NCI-H1694 treated with DMSO at 0.1 percent for 48 hours (cell line): ENCODE measurements around the gene ALMS1.
"Not testable (repeated sequence)": the region's sequence is repeated elsewhere in the genome, so short reads cannot be mapped to it uniquely, and the experiment has no call there.

Experiments used
- DNase-seq: peaks from one replicate; lab custom pipeline; 2025; lab: John Stamatoyannopoulos, UW

ALMS1 gene

GRCh38 chr2:73402386-73403103, 16.9 kb downstream of the ALMS1 start:
- DNase-seq: no peak

- DNase-seq: no peak
These were observed 17.6 kb downstream of the ALMS1 start for GRCh38 chr2:73403237-73403636.

GRCh38 chr2:73404409-73404808, 18.8 kb downstream of the ALMS1 start:
- DNase-seq: no peak

DNA sequence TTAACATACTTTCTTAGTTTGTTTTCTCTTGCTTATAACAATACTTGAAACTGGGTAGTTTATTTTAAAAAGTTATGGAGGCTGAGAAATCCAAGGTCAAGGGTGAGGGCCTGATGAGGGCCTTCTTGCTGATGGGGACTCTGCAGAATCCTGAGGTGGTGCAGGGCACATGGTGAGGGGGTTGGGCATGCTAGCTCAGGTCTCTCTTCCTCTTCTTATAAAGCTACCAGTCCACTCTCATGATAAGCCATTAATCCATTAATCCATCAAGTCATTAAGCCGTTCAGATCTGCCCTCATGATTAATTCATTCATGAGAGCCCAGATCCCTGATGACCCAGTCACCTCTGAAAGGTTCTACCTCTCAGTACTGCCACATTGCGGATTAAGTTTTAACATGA, 21.4 kb downstream of the ALMS1 start:
- DNase-seq: no peak

- DNase-seq: no peak
These were observed 22.6 kb downstream of the ALMS1 start for GRCh38 chr2:73408198-73408597.

DNA sequence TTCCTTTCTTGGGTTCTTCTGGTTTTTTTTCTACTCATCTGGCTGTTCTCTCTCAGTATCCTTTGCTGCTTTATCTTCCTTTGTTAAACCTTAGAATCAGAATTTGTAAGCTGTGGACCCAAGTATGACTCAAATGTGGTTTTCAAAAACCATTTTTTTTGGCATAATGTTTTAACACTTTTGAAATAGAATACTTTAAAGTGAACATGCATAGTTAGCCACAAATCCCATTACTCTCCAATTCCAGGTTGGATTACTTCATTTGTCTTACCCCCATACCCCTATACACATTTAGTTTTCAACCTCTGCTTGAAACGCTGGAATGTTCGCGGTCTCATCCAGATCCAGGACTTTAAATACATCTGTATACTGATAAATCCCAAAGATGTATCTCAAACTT, 29.1 kb downstream of the ALMS1 start:
- no peak for DNase-seq

GRCh38 chr2:73415906-73416305, 30.3 kb downstream of the ALMS1 start:
- no peak for DNase-seq

- no peak for DNase-seq
These were observed 32.7 kb downstream of the ALMS1 start for GRCh38 chr2:73418343-73418742.

- no peak for DNase-seq
These were observed 38.3 kb downstream of the ALMS1 start for GRCh38 chr2:73423913-73424312.

DNA sequence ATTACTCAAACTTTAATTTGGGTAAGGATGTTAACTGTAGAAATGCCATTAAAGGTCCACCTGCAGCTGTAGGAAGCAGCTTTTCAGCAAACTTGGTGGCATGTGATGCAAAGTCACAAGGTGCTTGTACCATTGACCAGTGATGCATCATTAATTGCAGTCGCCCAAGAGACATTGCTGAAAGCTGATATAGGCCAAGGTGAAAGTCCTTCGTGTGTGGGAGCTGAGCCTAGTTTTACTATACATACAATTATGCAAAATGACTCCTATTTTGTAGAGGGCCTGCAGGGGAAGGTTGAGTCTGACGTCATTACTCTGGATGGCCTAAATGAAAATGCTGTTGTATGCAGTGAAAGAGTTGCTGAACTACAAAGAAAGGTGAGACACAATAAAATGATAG, 40.5 kb downstream of the ALMS1 start:
- DNase-seq: no peak

DNA sequence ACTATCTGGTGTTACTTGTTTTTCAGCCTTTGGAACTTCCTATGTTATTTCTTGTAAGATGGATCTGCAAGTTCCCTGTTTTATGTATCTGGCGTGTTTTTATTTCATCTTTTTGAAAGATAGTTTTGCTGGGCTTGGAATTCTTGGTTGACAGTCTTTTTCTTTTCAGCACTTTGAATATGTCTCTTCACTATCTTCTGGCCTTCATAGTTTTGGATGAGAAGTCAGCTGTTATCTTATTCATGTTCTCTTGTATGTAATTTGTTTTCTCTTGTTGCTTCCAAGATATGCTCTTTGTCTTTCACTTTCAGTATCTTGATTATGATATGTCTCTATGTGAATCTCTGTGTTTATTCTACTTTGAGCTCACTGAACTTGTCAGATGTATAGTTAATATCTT, 50.4 kb downstream of the ALMS1 start:
- DNase-seq: no peak

GRCh38 chr2:73444202-73444601, 58.6 kb downstream of the ALMS1 start:
- no peak for DNase-seq

- DNase-seq: no peak
These were observed 63.2 kb downstream of the ALMS1 start for GRCh38 chr2:73448856-73449255.

DNA sequence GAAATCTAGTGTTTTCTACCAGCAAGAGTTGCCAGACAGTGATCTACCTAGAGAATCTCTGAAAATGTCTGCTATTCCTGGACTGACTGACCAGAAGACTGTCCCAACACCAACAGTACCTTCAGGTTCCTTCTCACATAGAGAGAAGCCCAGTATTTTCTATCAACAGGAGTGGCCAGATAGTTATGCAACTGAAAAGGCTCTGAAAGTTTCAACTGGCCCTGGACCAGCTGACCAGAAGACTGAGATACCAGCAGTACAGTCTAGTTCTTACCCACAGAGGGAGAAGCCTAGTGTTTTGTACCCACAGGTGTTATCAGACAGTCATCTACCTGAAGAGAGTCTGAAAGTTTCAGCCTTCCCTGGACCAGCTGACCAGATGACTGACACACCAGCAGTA, 63.8 kb downstream of the ALMS1 start:
- DNase-seq: no peak

DNA sequence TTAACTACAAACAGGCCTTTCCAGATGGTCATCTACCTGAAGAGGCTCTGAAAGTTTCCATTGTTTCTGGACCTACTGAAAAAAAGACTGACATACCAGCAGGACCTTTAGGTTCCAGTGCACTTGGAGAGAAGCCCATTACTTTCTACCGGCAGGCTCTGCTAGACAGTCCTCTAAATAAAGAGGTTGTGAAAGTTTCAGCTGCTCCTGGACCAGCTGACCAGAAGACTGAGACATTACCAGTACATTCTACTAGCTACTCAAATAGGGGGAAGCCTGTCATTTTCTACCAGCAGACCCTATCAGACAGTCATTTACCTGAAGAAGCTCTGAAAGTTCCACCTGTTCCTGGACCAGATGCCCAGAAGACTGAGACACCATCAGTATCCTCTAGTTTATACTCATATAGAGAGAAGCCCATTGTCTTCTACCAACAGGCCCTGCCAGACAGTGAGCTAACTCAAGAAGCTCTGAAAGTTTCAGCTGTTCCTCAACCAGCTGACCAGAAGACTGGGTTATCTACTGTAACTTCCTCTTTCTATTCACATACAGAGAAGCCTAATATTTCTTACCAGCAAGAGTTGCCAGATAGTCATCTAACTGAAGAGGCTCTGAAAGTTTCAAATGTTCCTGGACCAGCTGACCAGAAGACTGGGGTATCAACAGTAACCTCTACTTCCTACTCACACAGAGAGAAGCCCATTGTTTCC, 65.8 kb downstream of the ALMS1 start:
- DNase-seq: no peak

GRCh38 chr2:73457982-73458381, 72.3 kb downstream of the ALMS1 start:
- DNase-seq: no peak

GRCh38 chr2:73462388-73462787, 76.8 kb downstream of the ALMS1 start:
- DNase-seq: not testable (repeated sequence)

GRCh38 chr2:73468376-73468775, 82.7 kb downstream of the ALMS1 start:
- no peak for DNase-seq

DNA sequence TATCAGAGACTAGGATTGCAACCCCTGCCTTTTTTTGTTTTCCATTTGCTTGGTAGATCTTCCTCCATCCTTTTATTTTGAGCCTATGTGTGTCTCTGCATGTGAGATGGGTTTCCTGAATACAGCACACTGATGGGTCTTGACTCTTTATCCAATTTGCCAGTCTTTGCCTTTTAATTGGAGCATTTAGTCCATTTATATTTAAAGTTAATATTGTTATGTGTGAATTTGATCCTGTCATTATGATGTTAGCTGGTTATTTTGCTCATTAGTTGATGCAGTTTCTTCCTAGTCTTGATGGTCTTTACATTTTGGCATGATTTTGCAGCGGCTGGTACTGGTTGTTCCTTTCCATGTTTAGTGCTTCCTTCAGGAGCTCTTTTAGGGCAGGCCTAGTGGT, 98.2 kb downstream of the ALMS1 start:
- DNase-seq: not testable (repeated sequence)

DNA sequence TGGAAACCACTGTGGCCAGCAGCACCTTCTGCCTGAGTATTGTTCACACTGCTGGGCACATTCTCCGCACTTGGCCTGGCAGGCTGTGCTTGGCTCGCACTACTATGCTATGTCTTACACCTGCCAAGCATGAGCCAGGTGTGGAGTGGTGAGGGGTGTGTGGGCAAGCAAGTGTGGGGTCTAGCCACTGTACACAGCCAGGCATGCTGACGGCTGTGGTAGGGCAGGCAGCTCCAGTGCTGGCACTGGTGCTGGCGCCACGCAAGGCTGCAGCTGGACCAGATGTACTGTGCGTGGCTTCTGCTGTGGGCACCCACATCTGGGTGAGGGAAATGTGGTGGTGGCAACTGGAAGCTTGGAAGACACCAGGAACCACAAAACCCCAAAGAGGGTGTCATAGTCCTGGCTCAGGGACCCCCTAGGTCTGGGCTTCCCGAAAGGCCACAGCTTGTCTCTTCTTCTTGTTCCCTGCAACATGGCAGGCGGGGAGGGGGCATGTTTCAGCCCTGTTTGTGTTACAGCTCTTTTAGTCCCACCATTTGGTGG, 101.5 kb downstream of the ALMS1 start:
- DNase-seq: no peak

DNA sequence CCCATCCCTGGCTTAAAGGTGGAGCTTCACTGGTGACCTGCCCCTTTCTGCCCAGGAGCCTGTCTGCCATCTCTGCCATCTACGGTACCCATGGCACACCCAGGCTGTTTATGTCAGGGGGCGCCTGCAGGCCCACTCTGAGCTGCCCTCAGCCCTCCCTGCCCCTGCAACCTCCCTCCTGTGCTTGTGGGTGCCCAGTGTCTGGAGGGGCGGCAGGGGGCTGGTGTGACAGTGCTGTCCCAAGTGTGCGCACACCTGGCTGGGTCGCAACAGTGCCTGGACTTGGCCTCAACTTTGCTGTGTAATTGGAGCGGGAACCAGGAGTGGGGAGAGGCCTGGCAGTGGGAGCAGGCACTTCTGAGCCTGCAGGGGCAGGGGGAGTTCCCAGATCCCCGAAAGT, 102.4 kb downstream of the ALMS1 start:
- DNase-seq: no peak

- no peak for DNase-seq
These were observed 103.4 kb downstream of the ALMS1 start for GRCh38 chr2:73489053-73489452.

DNA sequence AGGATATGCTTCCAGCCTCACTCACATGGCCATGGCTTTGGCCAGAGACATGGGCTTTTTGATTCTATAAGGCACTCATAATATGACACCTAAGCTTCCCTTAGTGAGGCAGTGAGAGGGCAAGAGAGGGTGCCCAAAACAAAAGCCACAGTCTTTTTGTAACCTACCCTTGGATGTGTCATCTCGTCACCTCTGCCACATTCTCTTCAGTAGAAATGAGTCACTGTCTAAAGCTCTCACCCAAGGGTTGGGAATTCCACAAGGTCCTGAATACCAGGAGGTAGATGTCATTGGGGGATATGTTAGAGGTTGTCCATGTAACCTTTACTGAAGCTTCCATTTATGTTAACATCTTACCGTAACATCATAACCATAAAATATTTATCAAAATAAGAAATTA, 108.4 kb downstream of the ALMS1 start:
- DNase-seq: no peak
